HAP-1 (cell line): ENCODE measurements around the gene GPR35.
A peak's percentile ranks its signal among the peaks of the same experiment; 100 is the strongest.

ENCODE experiments used
- DNase-seq, 2 experiments: peaks; one replicate each; pipeline ENCODE4 v3.0.0-alpha.2; 2016 to 2020; ENCODE audit warnings: low spot score in 2 of 2
- H3K27me3 ChIP-seq: fragments of 250-450 bp; sonication (Bioruptor Pico); 2 replicates; pipeline ENCODE4 v1.5.1; 2020; ENCODE audit warnings: low read depth, mild to moderate bottlenecking, moderate library complexity
- H3K36me3 ChIP-seq: fragments of 250-450 bp; sonication (Bioruptor Pico); replicated peaks from 2 replicates; pipeline ENCODE4 v1.5.1; 2020; ENCODE audit warnings: mild to moderate bottlenecking
- H3K4me1 ChIP-seq: fragments of 250-450 bp; sonication (Bioruptor Pico); 2 replicates; pipeline ENCODE4 v1.5.1; 2020; ENCODE audit warnings: mild to moderate bottlenecking
- H3K4me3 ChIP-seq: fragments of 250-450 bp; sonication (Bioruptor Pico); 2 replicates; pipeline ENCODE4 v1.5.1; 2020; ENCODE audit warnings: mild to moderate bottlenecking, moderate library complexity
- H3K9me3 ChIP-seq: fragments of 250-450 bp; sonication (Bioruptor Pico); 2 replicates; pipeline ENCODE4 v1.5.1; 2020; ENCODE audit warnings: mild to moderate bottlenecking, moderate library complexity
- in situ Hi-C: fragments of 300-500 bp; cut with MboI; formaldehyde crosslinking; loops from 3 replicates; pipeline ENCODE4 v1.14.3; 2020; ENCODE audit warnings: low sequenced_read_pairs, inconsistent platforms, mixed read lengths

The GPR35 gene

DNA sequence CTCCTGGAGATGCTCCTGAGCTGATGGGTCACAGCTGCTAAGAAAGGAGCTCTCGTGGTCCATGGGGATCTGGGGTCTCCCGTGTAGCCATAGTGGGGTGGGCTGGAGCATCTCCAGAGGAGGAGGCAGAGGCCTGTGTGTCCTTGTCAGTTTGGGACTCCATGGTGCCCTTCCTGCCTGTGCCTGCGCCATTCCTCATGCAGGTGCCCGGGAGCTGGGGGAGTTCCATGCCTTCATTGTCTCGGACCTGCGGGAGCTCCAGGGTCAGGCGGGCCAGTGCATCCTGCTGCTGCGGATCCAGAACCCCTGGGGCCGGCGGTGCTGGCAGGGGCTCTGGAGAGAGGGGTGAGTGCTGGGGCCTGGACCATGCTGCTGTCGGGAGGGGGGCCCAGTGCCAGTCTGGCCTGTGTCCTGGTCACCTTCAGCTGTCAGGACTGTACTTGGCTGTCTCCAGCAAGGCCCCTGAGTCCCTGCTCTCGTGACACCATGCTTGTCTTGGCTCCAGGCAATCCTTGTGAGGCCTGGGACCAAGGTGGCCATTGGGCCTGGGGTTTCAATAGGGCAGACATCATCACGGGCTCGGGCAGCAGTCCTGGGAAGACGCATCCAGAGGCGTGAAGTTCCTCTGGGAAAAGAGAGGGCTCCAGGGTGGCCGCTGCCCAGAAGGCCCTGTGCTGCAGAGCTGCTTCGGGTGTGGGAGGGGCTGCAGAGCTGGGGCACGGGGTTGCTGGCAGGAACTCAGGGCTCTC, 31.4 kb upstream of the GPR35 start:
- Histone ChIP-seq H3K9me3 (no peaks in the 10 kb centered on the region), H3K27me3 (no peaks in the 10 kb centered on the region), H3K36me3 (peaks cover 5% of the 10 kb centered on the region; the same call in 1 of the 2 replicates), H3K4me1 (no peaks in the 10 kb centered on the region), H3K4me3 (no peak overlapping the region)
- DNase-seq = peak in 1 of 2 experiments; percentile 4
- in situ Hi-C loops = no loop called here

- Histone ChIP-seq H3K27me3 (no peaks in the 10 kb centered on the region), H3K4me3 (no peak overlapping the region), H3K4me1 (no peaks in the 10 kb centered on the region), H3K36me3 (peaks cover 5% of the 10 kb centered on the region; the same call in 1 of the 2 replicates), H3K9me3 (no peaks in the 10 kb centered on the region)
- DNase-seq = no peak
- in situ Hi-C loops = no loop called here
These were observed 30.5 kb upstream of the GPR35 start for GRCh38 chr2:240594511-240595380.

DNA sequence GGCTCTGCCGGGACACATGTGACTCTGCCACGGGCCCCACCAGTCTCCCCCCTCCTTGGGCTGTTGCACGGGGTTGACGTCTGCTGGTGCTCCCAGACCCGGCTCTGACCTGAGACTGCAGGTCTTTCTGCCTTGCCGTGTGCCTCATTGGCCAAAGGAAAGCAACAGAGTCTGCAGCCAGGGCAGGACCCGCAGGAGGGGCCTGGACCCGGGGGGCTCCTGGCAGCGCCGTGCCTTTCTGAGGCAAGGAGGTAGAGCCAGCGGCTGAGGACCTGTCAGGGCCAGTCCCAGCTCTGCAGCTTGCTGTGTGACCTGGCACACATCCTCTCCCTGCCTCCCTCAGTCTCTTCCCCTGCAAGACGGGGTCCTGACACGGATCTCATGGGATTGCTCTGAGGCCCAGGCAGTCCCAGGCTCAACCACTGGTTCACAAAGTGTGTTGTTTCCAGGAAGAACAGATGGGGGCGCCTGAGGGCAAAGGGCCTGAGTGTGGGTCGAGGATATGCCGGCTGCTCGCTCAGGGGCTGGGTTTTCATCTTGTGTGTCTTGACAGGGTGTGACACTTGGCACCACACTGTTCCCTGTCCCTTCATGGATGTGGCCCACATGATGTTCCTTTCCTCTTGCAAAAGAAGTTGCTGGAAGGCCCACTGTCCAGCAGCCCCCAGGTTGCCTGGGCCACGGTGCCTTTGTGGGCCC, 29.8 kb upstream of the GPR35 start:
- in situ Hi-C loops = no loop called here
- no peaks in the 10 kb centered on the region for H3K27me3 ChIP-seq
- no peaks in the 10 kb centered on the region for H3K4me1 ChIP-seq
- DNase-seq = peak in 1 of 2 experiments; percentile 72
- H3K4me3 ChIP-seq = no peak overlapping the region
- no peaks in the 10 kb centered on the region for H3K9me3 ChIP-seq
- H3K36me3 ChIP-seq = peaks cover 5% of the 10 kb centered on the region; the same call in 1 of the 2 replicates

GRCh38 chr2:240596080-240596460, 29.2 kb upstream of the GPR35 start:
- no peak for DNase-seq
- Histone ChIP-seq H3K4me3 (no peak overlapping the region), H3K36me3 (peaks cover 5% of the 10 kb centered on the region; the same call in 1 of the 2 replicates), H3K9me3 (no peaks in the 10 kb centered on the region), H3K4me1 (no peaks in the 10 kb centered on the region), H3K27me3 (no peaks in the 10 kb centered on the region)
- in situ Hi-C loops = no loop called here

DNA sequence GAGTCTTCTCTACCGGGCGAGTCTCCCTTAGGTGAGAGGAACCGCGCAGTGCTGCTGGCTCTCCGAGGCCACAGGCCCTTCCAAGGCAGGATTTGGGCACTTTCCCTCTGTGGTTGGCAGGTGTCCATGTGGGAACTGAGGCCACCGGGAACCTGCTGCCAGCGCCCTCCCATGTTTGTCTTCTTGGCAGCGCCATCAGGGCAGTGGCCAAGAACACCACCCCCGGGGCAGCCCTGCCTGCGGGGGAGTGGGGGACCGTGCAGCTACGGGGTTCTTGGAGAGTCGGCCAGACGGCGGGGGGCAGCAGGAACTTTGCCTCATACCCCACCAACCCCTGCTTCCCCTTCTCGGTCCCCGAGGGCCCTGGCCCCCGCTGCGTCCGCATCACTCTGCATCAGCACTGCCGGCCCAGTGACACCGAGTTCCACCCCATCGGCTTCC, 28.8 kb upstream of the GPR35 start:
- no peaks in the 10 kb centered on the region for H3K4me1 ChIP-seq
- in situ Hi-C loops = no loop called here
- no peaks in the 10 kb centered on the region for H3K9me3 ChIP-seq
- no peaks in the 10 kb centered on the region for H3K27me3 ChIP-seq
- peaks cover 5% of the 10 kb centered on the region; the same call in 1 of the 2 replicates for H3K36me3 ChIP-seq
- no peak overlapping the region for H3K4me3 ChIP-seq
- no peak for DNase-seq

DNA sequence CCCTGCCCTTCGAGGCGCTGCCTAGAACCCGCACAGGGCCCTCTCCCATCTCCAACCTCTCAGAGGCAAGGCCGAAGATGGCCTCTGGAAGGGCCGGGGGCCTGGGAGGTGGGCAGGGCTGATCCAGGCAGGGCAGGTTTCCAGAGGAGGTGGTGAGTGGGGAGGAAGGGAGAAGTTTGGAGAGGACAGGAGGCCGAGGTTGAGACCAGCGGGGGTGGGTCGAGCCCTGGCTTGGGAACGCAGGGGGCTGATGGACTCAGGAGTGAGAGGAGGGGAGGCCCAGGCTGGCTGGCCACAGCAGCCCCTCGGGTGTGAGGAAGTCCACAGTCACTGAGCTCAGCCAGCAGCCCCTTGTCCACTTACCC, 28.2 kb upstream of the GPR35 start:
- H3K27me3 ChIP-seq = no peaks in the 10 kb centered on the region
- H3K4me3 ChIP-seq = no peak overlapping the region
- H3K4me1 ChIP-seq = no peaks in the 10 kb centered on the region
- no peak for DNase-seq
- in situ Hi-C loops = no loop called here
- peaks cover 1% of the 10 kb centered on the region; the same call in 1 of the 2 replicates for H3K36me3 ChIP-seq
- no peaks in the 10 kb centered on the region for H3K9me3 ChIP-seq

DNA sequence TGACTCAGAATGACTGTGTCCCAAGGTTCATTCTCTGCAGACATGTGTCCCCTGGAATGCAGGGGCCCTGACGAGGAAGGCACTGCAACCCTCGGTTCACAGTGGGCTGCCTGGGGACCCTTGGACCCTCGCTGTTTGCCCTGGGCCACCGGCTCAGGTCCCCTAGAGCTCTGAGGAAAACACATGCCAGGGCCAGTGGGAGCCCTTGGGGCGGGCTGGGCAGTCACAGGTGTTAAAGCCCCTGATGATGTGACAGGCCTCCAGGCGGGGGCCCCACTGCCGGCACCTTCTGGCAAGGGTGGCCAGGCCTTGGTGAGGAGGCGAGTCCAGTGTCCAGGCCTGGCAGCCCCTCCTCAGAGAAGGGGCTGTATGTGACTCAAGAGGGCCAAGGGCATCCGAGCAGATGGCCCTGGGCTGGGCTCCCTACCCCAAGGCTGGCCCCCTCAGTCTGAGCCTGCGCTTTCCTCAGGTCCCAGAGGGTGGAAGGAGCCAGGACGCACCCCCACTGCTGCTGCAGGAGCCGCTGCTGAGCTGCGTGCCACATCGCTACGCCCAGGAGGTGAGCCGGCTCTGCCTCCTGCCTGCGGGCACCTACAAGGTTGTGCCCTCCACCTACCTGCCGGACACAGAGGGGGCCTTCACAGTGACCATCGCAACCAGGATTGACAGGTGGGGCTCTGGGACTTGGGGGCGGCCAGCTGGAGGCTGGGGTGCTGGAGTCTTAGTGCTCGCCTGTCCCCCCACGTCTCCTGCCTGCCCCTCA, 27.7 kb upstream of the GPR35 start:
- H3K36me3 ChIP-seq = no peaks in the 10 kb centered on the region
- H3K27me3 ChIP-seq = no peaks in the 10 kb centered on the region

GRCh38 chr2:240598311-240598911, 26.9 kb upstream of the GPR35 start:
- Histone ChIP-seq H3K4me1 (no peaks in the 10 kb centered on the region), H3K4me3 (no peak overlapping the region), H3K9me3 (no peaks in the 10 kb centered on the region), H3K36me3 (no peaks in the 10 kb centered on the region), H3K27me3 (no peaks in the 10 kb centered on the region)
- in situ Hi-C loops = no loop called here
- no peak for DNase-seq

More for the DNA sequence above, 27.7 kb upstream of the GPR35 start:
- no peaks in the 10 kb centered on the region for H3K4me1 ChIP-seq
- no peak overlapping the region for H3K4me3 ChIP-seq
- H3K9me3 ChIP-seq = no peaks in the 10 kb centered on the region
- in situ Hi-C loops = no loop called here
- DNase-seq = no peak

DNA sequence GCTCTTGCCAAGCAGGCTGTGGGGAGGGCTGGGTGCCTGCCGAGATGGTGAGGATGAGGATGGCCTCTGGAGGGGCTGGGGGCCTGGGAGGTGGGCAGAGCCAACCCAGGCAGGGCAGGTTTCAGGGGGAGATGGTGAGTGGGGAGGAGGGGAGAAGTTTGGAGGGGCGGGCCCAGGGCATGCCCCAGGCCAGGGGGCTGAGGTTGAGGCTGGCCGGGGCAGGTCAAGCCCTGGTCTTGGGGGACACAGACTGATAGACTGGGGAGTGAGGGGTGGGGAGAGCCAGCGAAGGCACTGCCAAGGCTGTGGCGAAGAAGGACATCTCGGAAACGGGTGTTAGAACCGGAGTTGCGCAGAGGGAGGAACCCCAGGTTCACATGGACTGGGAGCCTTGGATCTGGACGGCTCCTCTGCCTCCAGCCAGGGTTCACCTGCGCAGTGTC, 26.1 kb upstream of the GPR35 start:
- Histone ChIP-seq H3K27me3 (no peaks in the 10 kb centered on the region), H3K4me3 (no peak overlapping the region), H3K36me3 (no peaks in the 10 kb centered on the region), H3K4me1 (no peaks in the 10 kb centered on the region), H3K9me3 (no peaks in the 10 kb centered on the region)
- in situ Hi-C loops = no loop called here
- no peak for DNase-seq

GRCh38 chr2:240600451-240600961, 24.8 kb upstream of the GPR35 start:
- Histone ChIP-seq H3K4me3 (no peak overlapping the region), H3K36me3 (no peaks in the 10 kb centered on the region), H3K27me3 (no peaks in the 10 kb centered on the region), H3K9me3 (no peaks in the 10 kb centered on the region), H3K4me1 (no peaks in the 10 kb centered on the region)
- in situ Hi-C loops = no loop called here
- DNase-seq = no peak

GRCh38 chr2:240601061-240601830, 24.0 kb upstream of the GPR35 start:
- DNase-seq = no peak
- in situ Hi-C loops = no loop called here
- H3K4me1 ChIP-seq = no peaks in the 10 kb centered on the region
- no peaks in the 10 kb centered on the region for H3K9me3 ChIP-seq
- no peaks in the 10 kb centered on the region for H3K36me3 ChIP-seq
- H3K27me3 ChIP-seq = no peaks in the 10 kb centered on the region
- H3K4me3 ChIP-seq = no peak overlapping the region

GRCh38 chr2:240601831-240602160, 23.5 kb upstream of the GPR35 start:
- Histone ChIP-seq H3K4me1 (no peaks in the 10 kb centered on the region), H3K27me3 (no peaks in the 10 kb centered on the region), H3K36me3 (no peaks in the 10 kb centered on the region), H3K9me3 (no peaks in the 10 kb centered on the region), H3K4me3 (no peak overlapping the region)
- in situ Hi-C loops = no loop called here
- no peak for DNase-seq
